ENCODE results near the gene RAE1.
"Not testable (repeated sequence)": the region's sequence is repeated elsewhere in the genome, so short reads cannot be mapped to it uniquely, and the experiment has no call there.

Gene RAE1

GRCh38 chr20:57415771-57416170, 64.7 kb downstream of the RAE1 start:
- no peak for DNase-seq (ENCODE audit: low read depth)

GRCh38 chr20:57416296-57417022, 65.4 kb downstream of the RAE1 start:
- no peak for DNase-seq (ENCODE audit: low read depth)

GRCh38 chr20:57417051-57417689, 66.1 kb downstream of the RAE1 start:
- no peak for DNase-seq (ENCODE audit: low read depth)

GRCh38 chr20:57417830-57418780, 67.0 kb downstream of the RAE1 start:
- no peak for DNase-seq (ENCODE audit: low read depth)

- not testable (repeated sequence) for DNase-seq (ENCODE audit: low read depth)
Observed at GRCh38 chr20:57419479-57419878, 68.4 kb downstream of the RAE1 start.

GRCh38 chr20:57420571-57421252, 69.7 kb downstream of the RAE1 start:
- DNase-seq (ENCODE audit: low read depth): no peak

GRCh38 chr20:57421253-57422220, 70.5 kb downstream of the RAE1 start:
- no peak for DNase-seq (ENCODE audit: low read depth)

GRCh38 chr20:57422254-57422653, 71.2 kb downstream of the RAE1 start:
- DNase-seq (ENCODE audit: low read depth): no peak

- DNase-seq (ENCODE audit: low read depth): no peak
Observed at GRCh38 chr20:57425150-57426013, 74.3 kb downstream of the RAE1 start.

- DNase-seq (ENCODE audit: low read depth): no peak
Observed at GRCh38 chr20:57426271-57426689, 75.2 kb downstream of the RAE1 start.

GRCh38 chr20:57426831-57427230, 75.8 kb downstream of the RAE1 start:
- no peak for DNase-seq (ENCODE audit: low read depth)

GRCh38 chr20:57428324-57429158, 77.5 kb downstream of the RAE1 start:
- DNase-seq (ENCODE audit: low read depth): no peak
